Ascending aorta (tissue), 2 donors: ENCODE data around the gene MFSD6. TPM values are rescaled to one million over a fixed set of nuclear protein-coding genes. Genes with fewer than 3 reads are reported as not detected.

ENCODE experiments used
- DNase-seq, 2 donors: peaks; one replicate each; pipeline ENCODE4 v3.0.0-alpha.2; 2019; ENCODE audit warnings: low spot score in 2 of 2
- H3K27ac ChIP-seq, 2 donors: fragments of 200-600 bp; sonication (generic); one replicate each; pipeline ENCODE4 v1.5.1; 2016 to 2017; ENCODE audit warnings: mild to moderate bottlenecking in 1 of 2
- H3K27me3 ChIP-seq: fragments of 200-600 bp; sonication (generic); one replicate; pipeline ENCODE4 v1.5.1; 2017
- H3K36me3 ChIP-seq, 2 donors: fragments of 200-600 bp; sonication (generic); one replicate each; pipeline ENCODE4 v1.5.1; 2016
- H3K4me1 ChIP-seq, 2 donors: fragments of 200-600 bp; sonication (generic); one replicate each; pipeline ENCODE4 v1.5.1; 2016 to 2017; ENCODE audit warnings: mild to moderate bottlenecking in 1 of 2
- H3K4me3 ChIP-seq, 2 donors: fragments of 200-600 bp; sonication (generic); one replicate each; pipeline ENCODE4 v1.5.1; 2016 to 2017; ENCODE audit warnings: mild to moderate bottlenecking in 1 of 2
- H3K9me3 ChIP-seq, 2 donors: fragments of 200-600 bp; sonication (generic); one replicate each; pipeline ENCODE4 v1.5.1; 2016
- intact Hi-C: fragments of 100-400 bp; cut with DNase I; formaldehyde crosslinking; loops from one replicate; pipeline ENCODE4 v1.15.1; 2023
- total RNA-seq: library from RNA; depleted of rRNA; stranded (reverse); fragments of >200 nt; gene quantifications from one replicate; pipeline ENCODE4 v1.1.0, GENCODE V29; 2016
- TF ChIP-seq, protein P1 (sequence below), 3 experiments: fragments of 200-600 bp in 2 of 3; fragments of 450-650 bp in 1 of 3; sonication (generic) in 2 of 3; IDR thresholded peaks; one replicate each; pipeline ENCODE4 v1.5.1; 2016 to 2019; ENCODE audit warnings: antibody characterized with exemption in 3 of 3, mild to moderate bottlenecking in 1 of 3, moderate library complexity in 1 of 3

MFSD6 gene
- total RNA-seq, 1 donor from 2014 or later, result 53.2 TPM

DNA sequence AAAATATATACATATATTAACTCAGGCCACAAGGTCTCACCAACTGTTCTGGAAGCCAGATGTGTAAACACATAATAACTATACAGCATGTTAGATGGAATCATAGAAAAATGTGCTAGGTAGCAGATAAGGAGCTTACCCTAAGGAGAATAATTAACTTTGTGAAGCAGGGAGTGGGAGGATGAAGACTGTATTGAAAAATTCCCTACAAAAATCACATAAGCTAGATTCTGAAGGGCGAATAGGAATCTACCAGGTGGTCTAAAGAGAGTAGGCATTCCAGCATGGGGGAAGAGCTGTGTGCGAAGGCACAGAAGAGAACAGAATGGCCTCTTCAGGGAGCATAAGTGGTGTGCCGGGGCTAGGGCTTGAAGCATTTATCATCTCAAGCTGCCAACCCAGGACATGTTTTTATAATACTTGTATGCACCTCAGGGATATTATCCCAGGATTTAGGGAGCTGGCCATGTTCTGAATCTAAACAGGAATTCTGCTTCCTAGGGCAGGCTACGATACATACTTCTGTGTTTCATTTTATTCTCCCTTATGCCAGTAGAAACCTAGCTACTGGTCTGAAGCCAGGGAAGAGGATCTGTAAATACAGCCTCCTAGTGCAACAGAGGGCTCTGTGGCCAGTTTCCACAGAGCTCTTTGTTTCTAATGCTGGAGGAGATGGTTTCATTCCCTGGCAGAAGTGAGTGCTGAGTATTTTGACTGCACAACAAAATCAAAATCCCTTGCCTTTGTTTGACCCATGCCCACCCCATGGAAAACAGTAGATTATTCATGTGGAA, 69.7 kb downstream of the MFSD6 start:
- TF ChIP-seq, protein P1, sequence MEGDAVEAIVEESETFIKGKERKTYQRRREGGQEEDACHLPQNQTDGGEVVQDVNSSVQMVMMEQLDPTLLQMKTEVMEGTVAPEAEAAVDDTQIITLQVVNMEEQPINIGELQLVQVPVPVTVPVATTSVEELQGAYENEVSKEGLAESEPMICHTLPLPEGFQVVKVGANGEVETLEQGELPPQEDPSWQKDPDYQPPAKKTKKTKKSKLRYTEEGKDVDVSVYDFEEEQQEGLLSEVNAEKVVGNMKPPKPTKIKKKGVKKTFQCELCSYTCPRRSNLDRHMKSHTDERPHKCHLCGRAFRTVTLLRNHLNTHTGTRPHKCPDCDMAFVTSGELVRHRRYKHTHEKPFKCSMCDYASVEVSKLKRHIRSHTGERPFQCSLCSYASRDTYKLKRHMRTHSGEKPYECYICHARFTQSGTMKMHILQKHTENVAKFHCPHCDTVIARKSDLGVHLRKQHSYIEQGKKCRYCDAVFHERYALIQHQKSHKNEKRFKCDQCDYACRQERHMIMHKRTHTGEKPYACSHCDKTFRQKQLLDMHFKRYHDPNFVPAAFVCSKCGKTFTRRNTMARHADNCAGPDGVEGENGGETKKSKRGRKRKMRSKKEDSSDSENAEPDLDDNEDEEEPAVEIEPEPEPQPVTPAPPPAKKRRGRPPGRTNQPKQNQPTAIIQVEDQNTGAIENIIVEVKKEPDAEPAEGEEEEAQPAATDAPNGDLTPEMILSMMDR (IDR thresholded peaks at IDR 0.05), result no peak
- H3K9me3 ChIP-seq, result no peaks in the 10 kb centered on the region
- no peak for DNase-seq
- no peak overlapping the region for H3K27ac ChIP-seq
- H3K36me3 ChIP-seq, result no peaks in the 10 kb centered on the region
- no peak overlapping the region for H3K4me3 ChIP-seq
- intact Hi-C loops, result no loop called here
- no peaks in the 10 kb centered on the region for H3K27me3 ChIP-seq
- no peaks in the 10 kb centered on the region for H3K4me1 ChIP-seq

DNA sequence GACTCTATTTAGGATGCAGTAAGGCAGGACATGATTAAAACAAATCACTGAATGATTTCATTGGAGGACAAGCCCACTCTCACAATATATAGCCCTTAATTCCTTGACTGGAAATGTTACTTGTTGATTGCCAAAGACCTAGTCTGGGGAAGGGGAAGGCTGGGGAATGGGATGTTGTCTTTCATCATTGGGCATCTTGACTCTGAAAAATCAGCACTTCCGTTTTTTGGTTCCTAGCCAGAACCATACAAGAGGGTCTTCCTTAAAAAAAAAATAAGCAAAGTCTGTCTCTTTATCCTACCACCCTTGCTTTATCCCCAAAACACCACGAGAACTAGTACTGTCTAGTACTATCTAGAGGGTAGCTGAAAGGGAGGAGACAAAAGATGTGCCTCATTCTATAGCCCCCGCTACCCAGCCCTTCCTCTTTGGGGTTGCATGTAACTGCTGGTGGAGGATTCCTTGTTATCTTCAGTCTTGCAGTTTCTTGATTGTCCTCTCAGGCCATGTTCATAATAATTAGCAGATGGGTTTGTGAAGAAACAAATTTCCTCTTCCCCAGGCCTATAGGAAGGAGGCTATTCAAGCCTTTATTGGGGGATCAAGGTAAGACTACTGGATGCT, 70.5 kb downstream of the MFSD6 start:
- Histone ChIP-seq H3K4me1 (no peaks in the 10 kb centered on the region), H3K4me3 (no peak overlapping the region), H3K36me3 (no peaks in the 10 kb centered on the region), H3K27ac (no peak overlapping the region), H3K27me3 (no peaks in the 10 kb centered on the region), H3K9me3 (no peaks in the 10 kb centered on the region)
- TF ChIP-seq, protein P1 (IDR thresholded peaks at IDR 0.05), result no peak
- DNase-seq, result no peak
- intact Hi-C loops, result no loop called here

DNA sequence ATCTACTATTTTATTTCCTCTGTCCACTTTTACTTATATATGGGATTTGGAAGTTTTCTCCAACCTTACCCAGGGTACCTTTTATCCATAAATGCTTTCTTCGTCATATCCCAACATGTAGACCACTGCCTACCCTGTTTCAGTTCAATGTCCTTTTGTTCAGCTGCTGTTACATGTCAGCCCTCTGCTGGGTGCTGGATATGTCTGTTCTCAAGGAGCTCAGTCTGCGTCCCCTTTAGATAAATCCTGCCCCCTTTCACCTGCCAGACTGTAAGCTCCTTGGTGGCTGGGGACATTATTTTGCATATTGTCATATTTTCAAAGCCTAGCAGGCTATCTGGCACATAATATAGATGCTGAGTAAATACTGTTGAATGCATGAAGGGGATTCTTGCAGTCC, 73.2 kb downstream of the MFSD6 start:
- H3K36me3 ChIP-seq, result no peaks in the 10 kb centered on the region
- no peaks in the 10 kb centered on the region for H3K27me3 ChIP-seq
- H3K4me3 ChIP-seq, result no peak overlapping the region
- TF ChIP-seq, protein P1 (IDR thresholded peaks at IDR 0.05), result no peak
- no peaks in the 10 kb centered on the region for H3K9me3 ChIP-seq
- no peak for DNase-seq
- intact Hi-C loops, result no loop called here
- H3K27ac ChIP-seq, result no peak overlapping the region
- H3K4me1 ChIP-seq, result no peaks in the 10 kb centered on the region

DNA sequence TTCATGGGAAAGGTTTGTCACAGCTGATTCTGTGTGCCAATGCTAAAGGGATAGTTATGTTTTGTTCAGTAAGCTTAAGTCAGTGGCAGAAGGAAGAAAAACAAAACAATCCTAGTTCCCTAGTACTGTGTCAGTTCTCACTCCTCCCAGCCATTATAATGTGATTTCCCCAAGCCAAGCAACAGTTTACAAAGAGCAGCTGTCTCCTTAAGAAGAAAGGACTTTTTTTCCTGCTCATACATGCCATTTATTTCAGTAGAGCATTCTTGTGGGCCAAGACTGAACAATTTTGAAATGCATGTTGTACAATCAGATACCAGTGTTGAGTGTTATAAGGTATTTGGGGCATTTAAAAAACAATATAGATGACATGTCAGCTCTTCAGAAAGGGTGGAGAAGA, 74.3 kb downstream of the MFSD6 start:
- Histone ChIP-seq H3K36me3 (no peaks in the 10 kb centered on the region), H3K27ac (no peak overlapping the region), H3K9me3 (no peaks in the 10 kb centered on the region), H3K27me3 (no peaks in the 10 kb centered on the region), H3K4me1 (no peaks in the 10 kb centered on the region), H3K4me3 (no peak overlapping the region)
- no peak for DNase-seq
- TF ChIP-seq, protein P1 (IDR thresholded peaks at IDR 0.05), result no peak
- intact Hi-C loops, result no loop called here

DNA sequence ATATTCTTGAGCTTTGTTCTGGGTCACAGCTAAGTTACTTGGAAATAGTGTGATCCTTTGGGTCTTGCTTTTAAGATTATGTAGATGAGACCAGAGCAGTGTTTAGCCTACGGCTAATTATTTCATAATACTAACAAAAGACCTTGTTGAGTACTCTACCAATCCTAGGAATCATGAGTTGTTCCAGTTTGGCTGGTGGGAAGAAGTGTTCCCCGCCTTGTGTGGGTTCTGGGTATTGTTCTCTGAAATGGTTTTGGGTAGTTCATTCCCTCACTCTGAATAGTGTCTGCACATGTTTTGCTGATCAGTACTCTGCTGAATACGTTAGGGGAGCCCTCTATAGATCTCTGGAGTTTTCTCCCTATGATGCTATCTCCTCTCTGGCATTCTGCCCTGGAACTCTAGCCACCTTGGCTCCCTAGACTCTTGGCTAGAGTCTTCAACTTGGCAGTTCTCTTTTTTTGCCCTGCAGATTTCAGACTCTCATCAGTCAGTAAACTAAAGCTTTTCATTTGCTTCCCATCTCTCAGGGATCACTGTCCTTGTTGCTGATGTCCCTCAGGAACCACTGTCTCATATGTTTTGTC, 78.0 kb downstream of the MFSD6 start:
- no peaks in the 10 kb centered on the region for H3K27me3 ChIP-seq
- H3K36me3 ChIP-seq, result peaks cover 4 to 23% of the 10 kb centered on the region in 2 donors
- TF ChIP-seq, protein P1 (IDR thresholded peaks at IDR 0.05), result no peak
- no peaks in the 10 kb centered on the region for H3K4me1 ChIP-seq
- no peak overlapping the region for H3K4me3 ChIP-seq
- H3K27ac ChIP-seq, result no peak overlapping the region
- intact Hi-C loops, result no loop called here
- H3K9me3 ChIP-seq, result no peaks in the 10 kb centered on the region
- no peak for DNase-seq
